SK-N-SH (cell line): ENCODE measurements around the gene IDE. TPM values are rescaled to one million over a fixed set of nuclear protein-coding genes. Genes with fewer than 3 reads are reported as not detected.

Experiments used
- CTCF ChIA-PET: fragments of 300-600, 350-600 bp; formaldehyde crosslinking; extraction: SDS; loops from one replicate; lab custom pipeline; 2021; lab: Yijun Ruan, JAX
- POLR2A ChIA-PET: fragments of 350-600 bp; sonication (Branson Sonifier 250); formaldehyde crosslinking; extraction: SDS; loops from one replicate; lab custom pipeline; 2020; ENCODE audit warnings: antibody characterized with exemption, inconsistent platforms; lab: Yijun Ruan, JAX
- DNase-seq: peaks from one replicate; pipeline ENCODE4 v3.0.0; 2012
- H2AFZ ChIP-seq: fragments of 200-600 bp; sonication (generic); 2 replicates; pipeline ENCODE4 v1.8.1; 2016; ENCODE audit warnings: antibody characterized with exemption, mild to moderate bottlenecking, low read depth
- H3F3A ChIP-seq: fragments of 200-600 bp; sonication (generic); replicated peaks from 2 replicates; pipeline ENCODE3; 2016; ENCODE audit warnings: antibody characterized with exemption, mild to moderate bottlenecking; ENCODE audit not compliant: insufficient read depth
- H3K27ac ChIP-seq, 2 experiments: fragments of 200-500 bp in 1 of 2; fragments of 200-600 bp in 1 of 2; sonication (Bioruptor generic) in 1 of 2; sonication (generic), shearing (Covaris generic) in 1 of 2; 2 replicates each; pipeline versions ENCODE4 v1.5.1 to v1.6.1; 2014 to 2016; ENCODE audit warnings: low read depth in 2 of 2, inconsistent platforms in 1 of 2, low read length in 1 of 2, mild to moderate bottlenecking in 1 of 2, mixed read lengths in 1 of 2
- H3K27me3 ChIP-seq: fragments of 200-600 bp; sonication (generic), shearing (Covaris generic); 2 replicates; pipeline ENCODE4 v1.6.1; 2016; ENCODE audit warnings: mixed run types; ENCODE audit not compliant: insufficient read depth
- H3K36me3 ChIP-seq, 2 experiments: fragments of 200-500 bp in 1 of 2; fragments of 200-600 bp in 1 of 2; sonication (Bioruptor generic) in 1 of 2; sonication (generic) in 1 of 2; replicated peaks in 1 of 2; 2 replicates each; pipeline versions ENCODE3 to v1.5.1; 2014 to 2016; ENCODE audit warnings: low read length in 1 of 2, mild to moderate bottlenecking in 1 of 2; ENCODE audit not compliant: insufficient read depth in 2 of 2, control insufficient read depth in 1 of 2
- H3K4me1 ChIP-seq, 2 experiments: fragments of 200-500 bp in 1 of 2; fragments of 200-600 bp in 1 of 2; sonication (Bioruptor generic) in 1 of 2; sonication (generic), shearing (Covaris generic) in 1 of 2; 2 replicates each; pipeline versions ENCODE4 v1.5.1 to v1.6.1; 2014 to 2016; ENCODE audit warnings: low read depth in 1 of 2, low read length in 1 of 2, mixed run types in 1 of 2; ENCODE audit not compliant: insufficient read depth in 2 of 2, control insufficient read depth in 1 of 2
- H3K4me2 ChIP-seq: fragments of 200-600 bp; sonication (generic), shearing (Covaris generic); 2 replicates; pipeline ENCODE4 v1.6.1; 2017; ENCODE audit warnings: mixed run types
- H3K4me3 ChIP-seq, 2 experiments: fragments of 200-500 bp in 1 of 2; fragments of 200-600 bp in 1 of 2; sonication (Bioruptor generic) in 1 of 2; sonication (generic), shearing (Covaris generic) in 1 of 2; 2 replicates each; pipeline versions ENCODE4 v1.5.1 to v1.8.1; 2014 to 2016; ENCODE audit warnings: low read depth in 2 of 2, inconsistent platforms in 1 of 2, low read length in 1 of 2, mild to moderate bottlenecking in 1 of 2, mixed read lengths in 1 of 2, moderate library complexity in 1 of 2
- H3K79me2 ChIP-seq: fragments of 200-600 bp; sonication (generic); 2 replicates; pipeline ENCODE4 v1.8.1; 2017; ENCODE audit warnings: mild to moderate bottlenecking; ENCODE audit not compliant: insufficient read depth
- H3K9ac ChIP-seq: fragments of 200-600 bp; sonication (generic); 2 replicates; pipeline ENCODE4 v1.6.1; 2017; ENCODE audit warnings: mixed run types
- H3K9me2 ChIP-seq: fragments of 200-600 bp; sonication (generic); 2 replicates; pipeline ENCODE4 v1.6.1; 2017; ENCODE audit warnings: mixed run types
- H3K9me3 ChIP-seq: fragments of 200-600 bp; sonication (generic); 2 replicates; pipeline ENCODE4 v1.6.1; 2017; ENCODE audit warnings: mixed run types, mild to moderate bottlenecking, moderate library complexity
- H4K20me1 ChIP-seq: fragments of 200-600 bp; sonication (generic); 2 replicates; pipeline ENCODE4 v1.6.1; 2017; ENCODE audit warnings: mild to moderate bottlenecking, mixed run types; ENCODE audit not compliant: insufficient read depth
- CHD2 ChIP-seq: fragments of 150-350 bp; IDR thresholded peaks from 2 replicates; pipeline ENCODE4 v1.6.1; 2018; ENCODE audit warnings: low read length; ENCODE audit not compliant: partially characterized antibody
- EP300 ChIP-seq, 2 experiments: IDR thresholded peaks; 2 replicates each; pipeline versions ENCODE4 v1.4.0 to v1.6.1; 2012; ENCODE audit warnings: borderline replicate concordance in 1 of 2, low read depth in 1 of 2, low read length in 1 of 2
- FOXM1 ChIP-seq: IDR thresholded peaks from 2 replicates; pipeline ENCODE4 v1.4.0; 2012; ENCODE audit warnings: low read depth, mild to moderate bottlenecking
- GATA2 ChIP-seq: sonication (generic); formaldehyde crosslinking; IDR thresholded peaks from 2 replicates; pipeline ENCODE4 v1.5.0; 2020; ENCODE audit warnings: mild to moderate bottlenecking, missing genetic modification reagents
- JUND ChIP-seq: IDR thresholded peaks from 2 replicates; pipeline ENCODE4 v1.4.0; 2012
- MEF2A ChIP-seq: IDR thresholded peaks from 2 replicates; pipeline ENCODE4 v1.4.0; 2012; ENCODE audit warnings: low read depth, borderline replicate concordance
- NRF1 ChIP-seq: IDR thresholded peaks from 2 replicates; pipeline ENCODE4 v1.6.1; 2012; ENCODE audit warnings: low read depth, mild to moderate bottlenecking, low read length
- RFX5 ChIP-seq: IDR thresholded peaks from 2 replicates; pipeline ENCODE4 v1.6.1; 2012; ENCODE audit warnings: mild to moderate bottlenecking, improper control_type of control experiment, low read length
- SMC3 ChIP-seq: IDR thresholded peaks from 2 replicates; pipeline ENCODE4 v1.6.1; 2012; ENCODE audit warnings: low read depth, low read length, improper control_type of control experiment
- TEAD4 ChIP-seq: IDR thresholded peaks from 2 replicates; pipeline ENCODE4 v1.4.0; 2012; ENCODE audit warnings: mild to moderate bottlenecking, borderline replicate concordance; ENCODE audit not compliant: insufficient read depth
- YY1 ChIP-seq: IDR thresholded peaks from 2 replicates; pipeline ENCODE4 v1.4.0; 2012; ENCODE audit warnings: low read depth, mild to moderate bottlenecking
- WGBS: methylation state at CpG from one replicate; pipeline ENCODE4 v1.1.6; 2017; ENCODE audit warnings: low lambda C conversion rate; 5-methylcytosine and 5-hydroxymethylcytosine counted together
- polyA plus RNA-seq, 3 experiments: library from polyadenylated mRNA; depleted of rRNA; stranded (reverse); fragments of >200 nt; gene quantifications; 2 replicates each; pipeline ENCODE4 v1.2.3, GENCODE V29; 2012
- TF ChIP-seq, protein P1 (sequence below): IDR thresholded peaks from 2 replicates; pipeline ENCODE4 v1.4.0; 2012; ENCODE audit warnings: low read depth, borderline replicate concordance
- TF ChIP-seq, protein P2 (sequence below): IDR thresholded peaks from 2 replicates; pipeline ENCODE4 v1.4.0; 2012; ENCODE audit warnings: low read depth

The IDE gene
- polyA plus RNA-seq, 1 of the 3 experiments (the other 2 are of a cell fraction), result 9.3 TPM

DNA sequence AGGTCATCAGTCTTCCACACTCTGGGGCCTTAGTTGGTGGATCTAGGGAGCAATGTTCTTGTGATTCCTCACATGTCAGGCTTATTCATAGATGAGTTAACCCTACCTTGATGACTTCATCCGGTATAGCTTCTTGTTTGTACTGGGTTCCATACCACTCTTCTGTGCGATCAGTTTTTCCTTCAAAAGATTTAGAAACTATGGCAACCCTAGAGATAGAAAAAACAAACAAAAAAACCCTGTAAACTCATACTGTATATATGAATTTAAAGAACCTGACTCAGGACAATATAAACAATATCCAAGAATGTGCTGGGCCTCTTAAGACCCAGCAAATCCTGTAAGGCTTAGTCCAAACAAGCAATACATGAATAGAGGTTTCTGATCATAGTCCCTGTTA is 83.5 kb downstream of the IDE start:
- POLR2A ChIA-PET, result no interaction called here
- DNase-seq, result no peak

DNA sequence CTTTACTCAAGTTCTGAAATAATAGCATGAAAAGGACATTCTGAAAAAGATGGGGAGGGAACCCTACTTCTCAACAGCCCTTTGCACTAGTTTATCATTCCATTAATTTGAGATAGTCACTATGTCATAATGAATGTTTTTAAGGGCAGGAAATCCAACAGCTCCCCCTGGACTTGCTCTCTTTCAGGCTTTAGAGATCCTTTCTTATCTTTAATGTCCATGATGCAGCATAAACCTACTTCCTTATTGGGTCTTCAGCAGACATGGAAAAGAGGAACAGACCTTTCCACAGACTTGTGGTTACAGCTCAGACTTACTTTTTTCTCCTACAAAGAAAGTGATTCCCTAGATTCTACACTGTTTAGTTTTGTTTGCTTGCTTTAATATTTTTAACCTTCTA is 87.3 kb downstream of the IDE start:
- Histone ChIP-seq H3K9me2 (no peaks in the 10 kb centered on the region), H3K79me2 (no peaks in the 10 kb centered on the region), H3K36me3 (peaks cover 31 to 48% of the 10 kb centered on the region in 2 experiments), H3K9ac (no peak overlapping the region), H3K4me3 (no peak overlapping the region), H2AFZ (no peak overlapping the region), H3K9me3 (no peaks in the 10 kb centered on the region), H3K4me2 (no peak overlapping the region), H3F3A (peaks cover 3% of the 10 kb centered on the region), H4K20me1 (no peaks in the 10 kb centered on the region), H3K27me3 (no peaks in the 10 kb centered on the region), H3K27ac (no peak overlapping the region), H3K4me1 (no peaks in the 10 kb centered on the region)
- TF ChIP-seq GATA2 (CRISPR knock-in tag), result no peak
- TF ChIP-seq CHD2, result no peak
- ChIA-PET CTCF (interaction anchor here (1.0 to 2.6 kb wide), 3 partner anchors 30 to 156 kb away, joined by 3 to 7 read pairs (median 7); no protein-coding TSS in a partner anchor), POLR2A (no interaction called here)
- no peak for DNase-seq

More for the DNA sequence above, 83.5 kb downstream of the IDE start:
- Histone ChIP-seq H3K27me3 (no peaks in the 10 kb centered on the region), H3K4me3 (no peak overlapping the region), H3K4me1 (no peaks in the 10 kb centered on the region; a peak in 1 of 4 replicates), H3K36me3 (peaks cover 24 to 41% of the 10 kb centered on the region in 2 experiments), H3K4me2 (no peak overlapping the region), H3K9me2 (no peaks in the 10 kb centered on the region), H3F3A (no peaks in the 10 kb centered on the region), H2AFZ (no peak overlapping the region)
- 95% methylated on average over 2 of the region's 2 CpGs for WGBS
- TF ChIP-seq MEF2A (no peak), YY1 (no peak), JUND (no peak), CHD2 (no peak), EP300 (IDR thresholded peaks at IDR 0.05; ENCODE audit: borderline replicate concordance in 1 of 2, low read depth in 1 of 2, low read length in 1 of 2) (no peak)
- TF ChIP-seq, protein P1, sequence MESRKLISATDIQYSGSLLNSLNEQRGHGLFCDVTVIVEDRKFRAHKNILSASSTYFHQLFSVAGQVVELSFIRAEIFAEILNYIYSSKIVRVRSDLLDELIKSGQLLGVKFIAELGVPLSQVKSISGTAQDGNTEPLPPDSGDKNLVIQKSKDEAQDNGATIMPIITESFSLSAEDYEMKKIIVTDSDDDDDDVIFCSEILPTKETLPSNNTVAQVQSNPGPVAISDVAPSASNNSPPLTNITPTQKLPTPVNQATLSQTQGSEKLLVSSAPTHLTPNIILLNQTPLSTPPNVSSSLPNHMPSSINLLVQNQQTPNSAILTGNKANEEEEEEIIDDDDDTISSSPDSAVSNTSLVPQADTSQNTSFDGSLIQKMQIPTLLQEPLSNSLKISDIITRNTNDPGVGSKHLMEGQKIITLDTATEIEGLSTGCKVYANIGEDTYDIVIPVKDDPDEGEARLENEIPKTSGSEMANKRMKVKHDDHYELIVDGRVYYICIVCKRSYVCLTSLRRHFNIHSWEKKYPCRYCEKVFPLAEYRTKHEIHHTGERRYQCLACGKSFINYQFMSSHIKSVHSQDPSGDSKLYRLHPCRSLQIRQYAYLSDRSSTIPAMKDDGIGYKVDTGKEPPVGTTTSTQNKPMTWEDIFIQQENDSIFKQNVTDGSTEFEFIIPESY, result no peak
- TF ChIP-seq, all 33 proteins: peak for 0
- no peaks in the 10 kb centered on the region for H3K79me2 ChIP-seq
- CTCF ChIA-PET, result interaction anchor here (0.8 to 1.0 kb wide), 2 partner anchors 13 to 24 kb away, joined by 3 to 4 read pairs; no protein-coding TSS in a partner anchor
- no peaks in the 10 kb centered on the region for H4K20me1 ChIP-seq
- no peak overlapping the region for H3K27ac ChIP-seq
- H3K9ac ChIP-seq, result no peak overlapping the region
- H3K9me3 ChIP-seq, result no peaks in the 10 kb centered on the region

DNA sequence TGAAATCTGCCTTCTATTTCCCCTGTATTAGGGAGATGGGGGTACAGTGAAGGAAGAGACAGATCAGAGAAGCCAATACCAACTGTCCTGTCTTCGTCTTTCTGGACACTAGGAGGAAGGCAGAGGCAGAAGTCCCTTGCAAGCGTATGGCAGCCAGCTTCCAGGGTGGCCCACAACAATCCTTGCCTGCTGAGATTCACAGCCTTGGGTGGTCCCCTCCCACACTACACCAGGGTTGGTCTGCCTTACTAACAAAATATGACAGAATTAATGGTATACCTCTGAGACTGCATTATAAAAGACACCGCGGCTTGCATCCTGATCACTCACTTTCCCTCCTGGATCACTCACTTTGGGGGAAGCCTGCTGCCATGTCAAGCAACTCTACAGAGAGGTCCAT is 90.4 kb downstream of the IDE start:
- Histone ChIP-seq H2AFZ (no peak overlapping the region), H3K36me3 (peaks cover 29 to 45% of the 10 kb centered on the region in 2 experiments), H3K4me2 (no peak overlapping the region), H3K9me2 (no peaks in the 10 kb centered on the region), H3K9ac (no peak overlapping the region), H3K79me2 (no peaks in the 10 kb centered on the region), H3F3A (peaks cover 3% of the 10 kb centered on the region), H4K20me1 (no peaks in the 10 kb centered on the region), H3K4me1 (no peaks in the 10 kb centered on the region), H3K4me3 (no peak overlapping the region), H3K27ac (no peak overlapping the region), H3K27me3 (no peaks in the 10 kb centered on the region), H3K9me3 (no peaks in the 10 kb centered on the region)
- WGBS, result 100% methylated on average over 4 of the region's 4 CpGs
- no peak for DNase-seq
- TF ChIP-seq YY1, result no peak
- TF ChIP-seq, protein P1, result no peak
- TF ChIP-seq, protein P2, sequence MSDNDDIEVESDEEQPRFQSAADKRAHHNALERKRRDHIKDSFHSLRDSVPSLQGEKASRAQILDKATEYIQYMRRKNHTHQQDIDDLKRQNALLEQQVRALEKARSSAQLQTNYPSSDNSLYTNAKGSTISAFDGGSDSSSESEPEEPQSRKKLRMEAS, result no peak
- no peak for TF ChIP-seq RFX5
- no peak for TF ChIP-seq FOXM1
- no peak for TF ChIP-seq MEF2A
- no peak for TF ChIP-seq SMC3
- no peak for TF ChIP-seq TEAD4
- TF ChIP-seq NRF1, result no peak
- POLR2A ChIA-PET, result no interaction called here
- CTCF ChIA-PET, result no interaction called here
